NCI-H2081 treated with DMSO at 0.1 percent for 48 hours (cell line): ENCODE results near the gene HDAC10.

Source experiments
- DNase-seq: peaks from one replicate; lab custom pipeline; 2025; lab: John Stamatoyannopoulos, UW

The HDAC10 gene

GRCh38 chr22:50238755-50239154 is 12.3 kb downstream of the HDAC10 start:
- DNase-seq: no peak

GRCh38 chr22:50236731-50237409 is 14.2 kb downstream of the HDAC10 start:
- DNase-seq: no peak

DNA sequence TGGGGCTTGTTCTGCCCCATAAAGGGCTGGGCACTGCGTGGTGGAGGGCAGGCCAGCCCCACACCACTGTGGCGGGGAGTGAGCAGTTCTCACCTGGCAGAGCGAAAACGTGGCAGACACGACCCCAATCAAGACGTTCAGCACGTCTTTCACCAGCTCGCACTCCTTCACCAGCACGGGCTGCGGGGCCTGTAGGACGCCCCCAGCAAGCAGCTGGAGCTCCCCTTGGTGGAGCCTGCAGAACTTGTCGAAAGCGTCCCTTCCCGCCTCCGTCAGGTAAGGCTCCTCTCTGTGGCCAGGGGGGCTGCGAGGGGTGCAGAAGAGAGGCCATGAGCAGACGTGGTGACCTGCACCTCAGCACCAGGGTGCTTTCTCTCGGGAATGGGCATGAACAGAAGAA is 17.8 kb downstream of the HDAC10 start:
- no peak for DNase-seq

- no peak for DNase-seq
Observed at GRCh38 chr22:50232481-50233151, 18.4 kb downstream of the HDAC10 start.

GRCh38 chr22:50229370-50229769 is 21.7 kb downstream of the HDAC10 start:
- DNase-seq: no peak

- no peak for DNase-seq
Observed at GRCh38 chr22:50228366-50228765, 22.7 kb downstream of the HDAC10 start.

- no peak for DNase-seq
Observed at GRCh38 chr22:50227579-50228215, 23.4 kb downstream of the HDAC10 start.

- no peak for DNase-seq
Observed at GRCh38 chr22:50226875-50227165, 24.2 kb downstream of the HDAC10 start.

GRCh38 chr22:50226063-50226874 is 24.8 kb downstream of the HDAC10 start:
- DNase-seq: no peak

GRCh38 chr22:50225200-50225969 is 25.7 kb downstream of the HDAC10 start:
- no peak for DNase-seq

GRCh38 chr22:50224071-50224470 is 27.0 kb downstream of the HDAC10 start:
- DNase-seq: no peak

GRCh38 chr22:50222508-50222907 is 28.6 kb downstream of the HDAC10 start:
- DNase-seq: no peak

- DNase-seq: no peak
Observed at GRCh38 chr22:50221410-50222300, 29.4 kb downstream of the HDAC10 start.

- no peak for DNase-seq
Observed at GRCh38 chr22:50220603-50221409, 30.3 kb downstream of the HDAC10 start.

DNA sequence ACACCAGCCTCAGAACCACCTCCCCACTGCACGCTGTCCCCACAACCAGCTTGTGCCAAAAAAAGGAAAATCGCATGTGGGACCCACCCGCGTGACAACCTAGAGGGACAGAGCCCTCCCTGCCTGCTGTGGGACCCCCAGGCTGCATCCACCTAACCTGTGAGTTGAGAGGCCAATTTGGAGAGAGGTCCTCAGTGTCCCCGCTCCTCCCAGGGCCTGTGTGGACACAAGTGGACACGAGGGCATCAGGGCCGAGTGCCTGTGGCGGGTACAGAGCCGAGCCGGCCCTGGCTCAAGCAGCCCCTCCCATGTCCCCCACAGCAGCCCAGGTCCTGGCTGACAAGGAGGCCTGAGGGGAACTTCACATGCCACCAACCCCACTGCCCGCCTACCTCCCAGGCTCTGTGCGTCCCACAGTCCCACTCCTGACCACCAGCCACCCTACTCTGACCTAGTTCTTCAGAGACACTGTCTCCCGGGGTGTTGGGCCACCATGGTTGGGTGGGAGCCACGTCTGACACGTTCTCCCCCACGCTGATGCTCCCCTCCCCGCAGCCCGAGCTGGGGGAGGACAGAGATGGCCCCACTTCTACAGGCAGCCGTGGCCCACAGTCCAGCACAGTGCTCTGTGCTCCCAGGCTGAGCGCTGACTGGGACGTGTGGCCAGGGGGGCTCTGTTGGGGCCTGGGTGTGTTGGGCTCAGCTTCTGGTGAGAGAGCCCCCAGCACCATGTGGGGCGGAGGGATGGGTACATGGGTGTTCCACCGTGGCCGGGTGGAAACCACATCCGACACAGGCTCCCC is 31.1 kb downstream of the HDAC10 start:
- no peak for DNase-seq

GRCh38 chr22:50218996-50219727 is 31.9 kb downstream of the HDAC10 start:
- no peak for DNase-seq

GRCh38 chr22:50218153-50218995 is 32.7 kb downstream of the HDAC10 start:
- DNase-seq: no peak
